ENCODE measurements around the gene FHIT.
"Not testable (repeated sequence)": the region's sequence is repeated elsewhere in the genome, so short reads cannot be mapped to it uniquely, and the experiment has no call there.

Gene FHIT

DNA sequence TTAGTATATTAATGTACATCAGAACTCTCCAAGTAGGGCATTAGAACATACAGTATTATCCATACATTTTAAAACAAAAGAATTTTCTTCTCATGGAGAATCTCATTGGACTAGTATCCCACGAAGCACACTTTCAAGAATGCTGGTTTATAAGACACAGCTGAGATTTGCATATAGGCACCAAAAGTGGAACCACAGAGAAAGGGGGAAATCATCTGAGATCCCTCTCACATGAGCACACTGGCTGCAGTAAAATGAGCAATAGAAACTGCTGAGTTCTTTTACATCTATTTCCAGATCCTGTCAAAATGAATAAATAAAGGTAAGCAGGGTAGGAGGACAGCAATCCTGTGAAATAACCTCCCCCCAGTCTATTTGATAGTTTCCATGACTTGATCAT lies 665.3 kb downstream of the FHIT start:
- in situ Hi-C loops (cut with MboI; ENCODE audit: low sequenced_read_pairs), result no loop called here

GRCh38 chr3:60584250-60584649 lies 667.0 kb downstream of the FHIT start:
- in situ Hi-C loops (cut with MboI; ENCODE audit: low sequenced_read_pairs), result no loop called here

DNA sequence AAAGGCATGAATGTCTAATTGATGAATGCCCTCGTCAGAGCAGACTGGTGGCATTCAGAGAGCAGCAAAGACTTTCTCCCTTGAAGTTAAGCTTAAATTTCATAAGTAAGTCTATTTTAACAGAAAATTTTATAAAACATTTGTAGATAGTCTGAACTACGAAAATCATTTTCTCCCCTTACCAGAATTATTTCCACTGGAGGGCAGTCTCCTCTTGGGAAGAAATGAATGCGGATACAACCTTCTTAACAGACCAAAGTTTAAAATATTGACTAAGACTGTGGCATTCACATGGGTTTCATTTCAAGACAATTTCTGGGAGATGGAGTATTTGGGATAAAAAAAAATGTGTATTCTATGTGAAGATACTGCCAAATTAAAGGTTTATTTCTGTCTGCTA lies 669.0 kb downstream of the FHIT start:
- in situ Hi-C loops (cut with MboI; ENCODE audit: low sequenced_read_pairs), result no loop called here

GRCh38 chr3:60580809-60581208 lies 670.4 kb downstream of the FHIT start:
- in situ Hi-C loops (cut with MboI; ENCODE audit: low sequenced_read_pairs), result no loop called here

DNA sequence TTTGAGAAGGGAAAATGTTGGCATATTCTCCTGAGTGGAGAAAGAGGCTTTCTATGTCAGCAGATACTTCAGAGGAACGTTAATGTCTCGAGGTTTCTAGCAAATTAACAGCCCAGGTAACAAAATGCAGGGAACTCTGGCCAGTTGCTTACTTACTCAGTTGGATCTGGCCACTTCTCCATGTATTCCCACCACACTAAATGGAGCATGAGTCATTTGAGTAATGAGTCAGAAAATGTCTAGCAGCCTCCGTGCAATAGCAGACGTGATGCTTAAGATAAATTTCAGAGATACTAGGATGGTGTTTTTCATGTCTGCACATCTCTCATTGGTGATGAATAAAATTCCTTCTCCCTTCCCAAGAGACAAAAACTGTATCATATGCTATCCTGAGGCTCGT lies 671.5 kb downstream of the FHIT start:
- in situ Hi-C loops (cut with MboI; ENCODE audit: low sequenced_read_pairs), result no loop called here

- in situ Hi-C loops (cut with MboI; ENCODE audit: low sequenced_read_pairs), result no loop called here
Observed at GRCh38 chr3:60578936-60579335, 672.3 kb downstream of the FHIT start.

- in situ Hi-C loops (cut with MboI; ENCODE audit: low sequenced_read_pairs), result no loop called here
Observed at GRCh38 chr3:60577601-60578000, 673.7 kb downstream of the FHIT start.

- in situ Hi-C loops (cut with MboI; ENCODE audit: low sequenced_read_pairs), result no loop called here
Observed at GRCh38 chr3:60575718-60576272, 675.5 kb downstream of the FHIT start.

GRCh38 chr3:60574046-60574769 lies 677.0 kb downstream of the FHIT start:
- in situ Hi-C loops (cut with MboI; ENCODE audit: low sequenced_read_pairs), result no loop called here

- in situ Hi-C loops (cut with MboI; ENCODE audit: low sequenced_read_pairs), result no loop called here
Observed at GRCh38 chr3:60573494-60573893, 677.8 kb downstream of the FHIT start.

- in situ Hi-C loops (cut with MboI; ENCODE audit: low sequenced_read_pairs), result no loop called here
Observed at GRCh38 chr3:60571511-60571910, 679.7 kb downstream of the FHIT start.

- in situ Hi-C loops (cut with MboI; ENCODE audit: low sequenced_read_pairs), result no loop called here
Observed at GRCh38 chr3:60557122-60557521, 694.1 kb downstream of the FHIT start.

GRCh38 chr3:60555686-60556354 lies 695.4 kb downstream of the FHIT start:
- in situ Hi-C loops (cut with MboI; ENCODE audit: low sequenced_read_pairs), result no loop called here

GRCh38 chr3:60553144-60553543 lies 698.1 kb downstream of the FHIT start:
- in situ Hi-C loops (cut with MboI; ENCODE audit: low sequenced_read_pairs), result no loop called here

DNA sequence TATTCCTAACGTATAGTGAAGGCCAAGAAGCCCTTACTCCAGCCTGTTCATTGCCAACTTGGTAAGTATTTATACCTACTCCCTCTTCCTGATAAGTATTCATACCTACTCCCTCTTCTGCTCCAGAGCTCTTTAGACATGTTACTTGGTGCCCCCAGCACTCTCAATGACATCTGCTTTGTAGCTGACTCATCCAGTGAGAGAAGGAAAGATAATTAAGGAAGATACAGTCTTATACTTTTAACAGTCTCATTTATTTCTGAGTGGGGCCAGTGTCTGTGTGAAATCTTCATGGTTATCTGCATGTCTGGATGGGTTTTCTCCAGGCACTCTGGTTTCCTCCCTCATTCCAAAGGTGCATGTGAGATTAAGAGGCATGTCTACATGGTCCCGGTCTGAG lies 698.7 kb downstream of the FHIT start:
- in situ Hi-C loops (cut with MboI; ENCODE audit: low sequenced_read_pairs), result no loop called here

- in situ Hi-C loops (cut with MboI; ENCODE audit: low sequenced_read_pairs), result no loop called here
Observed at GRCh38 chr3:60551455-60552209, 699.6 kb downstream of the FHIT start.

DNA sequence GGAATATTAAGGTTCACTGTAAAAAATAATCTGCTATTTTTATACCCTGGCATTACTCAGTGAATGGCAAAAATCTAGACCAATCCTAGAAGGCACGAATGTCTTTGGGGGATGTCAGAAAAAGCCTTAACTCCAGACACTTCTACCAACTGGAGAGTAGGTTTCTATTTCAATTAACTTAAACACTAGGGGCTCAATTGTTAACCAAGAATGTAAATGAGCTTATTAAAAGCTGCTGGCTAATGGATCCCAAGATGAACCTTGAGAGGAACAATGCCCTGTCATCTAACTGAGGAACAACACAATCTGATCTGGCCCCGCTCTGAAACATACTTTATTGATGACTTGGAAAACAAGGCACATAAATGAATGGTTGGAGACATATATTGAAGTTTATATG lies 701.4 kb downstream of the FHIT start:
- in situ Hi-C loops (cut with MboI; ENCODE audit: low sequenced_read_pairs), result no loop called here

GRCh38 chr3:60542995-60543394 lies 708.3 kb downstream of the FHIT start:
- in situ Hi-C loops (cut with MboI; ENCODE audit: low sequenced_read_pairs), result no loop called here

GRCh38 chr3:60539394-60539793 lies 711.9 kb downstream of the FHIT start:
- in situ Hi-C loops (cut with MboI; ENCODE audit: low sequenced_read_pairs), result not testable (repeated sequence)

DNA sequence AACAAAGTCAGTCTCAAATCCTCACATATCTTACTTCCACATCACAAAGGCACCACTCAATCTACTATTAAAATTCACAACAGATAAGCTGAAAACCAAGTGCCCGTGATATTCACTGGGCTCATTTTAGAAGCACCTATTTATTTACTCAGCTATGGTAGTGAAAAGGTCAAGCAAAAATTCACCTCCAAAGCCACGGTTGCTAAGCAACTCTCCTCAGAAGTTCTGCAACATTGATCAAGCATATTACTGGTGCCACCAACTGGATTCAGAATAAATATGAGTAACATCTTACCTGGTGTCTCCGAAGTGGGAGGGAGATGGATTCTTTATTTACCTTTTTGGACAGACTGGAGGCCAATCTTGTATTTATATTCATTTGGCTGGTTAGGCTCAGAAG lies 714.8 kb downstream of the FHIT start:
- in situ Hi-C loops (cut with MboI; ENCODE audit: low sequenced_read_pairs), result no loop called here

GRCh38 chr3:60531759-60532158 lies 719.5 kb downstream of the FHIT start:
- in situ Hi-C loops (cut with MboI; ENCODE audit: low sequenced_read_pairs), result no loop called here

- in situ Hi-C loops (cut with MboI; ENCODE audit: low sequenced_read_pairs), result no loop called here
Observed at GRCh38 chr3:60528651-60529050, 722.6 kb downstream of the FHIT start.

All from HL-60/S4 treated with retinoic acid at 250 ng/mL for 4 days and 3 days (cell line).